ENCODE measurements around the gene UVSSA. TPM values are rescaled to one million over a fixed set of nuclear protein-coding genes. Genes with fewer than 3 reads are reported as not detected.

The UVSSA gene
- total RNA-seq, 6 experiments from 2014 or later = 7.7 to 9.0 (median 8.7) TPM

DNA sequence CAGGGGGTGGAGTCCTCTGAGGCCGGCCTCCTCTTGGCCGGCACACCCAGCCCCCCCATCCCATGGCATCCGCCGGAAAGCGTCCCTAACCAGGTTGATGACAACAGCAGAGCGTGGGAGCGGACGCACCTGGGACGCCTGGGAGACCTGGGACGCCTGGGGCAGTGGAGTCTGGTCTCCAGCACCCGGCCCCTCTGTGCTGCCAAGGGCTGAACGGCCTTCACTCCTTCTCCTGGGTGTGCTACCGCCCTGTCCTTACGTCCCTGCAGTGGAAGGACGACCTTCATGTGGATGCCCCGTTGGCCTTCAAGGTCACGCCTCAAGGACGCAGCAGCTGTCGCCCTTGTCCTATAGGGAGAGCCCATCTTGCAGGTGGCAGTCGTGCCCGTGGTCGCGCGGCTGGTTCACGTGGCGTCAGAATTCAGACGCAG, 32.4 kb downstream of the UVSSA start:
- no peaks in the 10 kb centered on the region for H3K9me3 Mint-ChIP-seq
- no peak overlapping the region for H3K27ac Mint-ChIP-seq
- DNase-seq = no peak
- no peaks in the 10 kb centered on the region for H3K36me3 Mint-ChIP-seq (ENCODE audit: low read depth)
- H3K4me3 Mint-ChIP-seq = no peak overlapping the region
- no peaks in the 10 kb centered on the region; the same call in 1 of the 2 replicates for H3K27me3 Mint-ChIP-seq (ENCODE audit: insufficient read depth)
- H3K4me1 Mint-ChIP-seq (ENCODE audit: low read depth) = no peaks in the 10 kb centered on the region
- TF ChIP-seq, protein P1, sequence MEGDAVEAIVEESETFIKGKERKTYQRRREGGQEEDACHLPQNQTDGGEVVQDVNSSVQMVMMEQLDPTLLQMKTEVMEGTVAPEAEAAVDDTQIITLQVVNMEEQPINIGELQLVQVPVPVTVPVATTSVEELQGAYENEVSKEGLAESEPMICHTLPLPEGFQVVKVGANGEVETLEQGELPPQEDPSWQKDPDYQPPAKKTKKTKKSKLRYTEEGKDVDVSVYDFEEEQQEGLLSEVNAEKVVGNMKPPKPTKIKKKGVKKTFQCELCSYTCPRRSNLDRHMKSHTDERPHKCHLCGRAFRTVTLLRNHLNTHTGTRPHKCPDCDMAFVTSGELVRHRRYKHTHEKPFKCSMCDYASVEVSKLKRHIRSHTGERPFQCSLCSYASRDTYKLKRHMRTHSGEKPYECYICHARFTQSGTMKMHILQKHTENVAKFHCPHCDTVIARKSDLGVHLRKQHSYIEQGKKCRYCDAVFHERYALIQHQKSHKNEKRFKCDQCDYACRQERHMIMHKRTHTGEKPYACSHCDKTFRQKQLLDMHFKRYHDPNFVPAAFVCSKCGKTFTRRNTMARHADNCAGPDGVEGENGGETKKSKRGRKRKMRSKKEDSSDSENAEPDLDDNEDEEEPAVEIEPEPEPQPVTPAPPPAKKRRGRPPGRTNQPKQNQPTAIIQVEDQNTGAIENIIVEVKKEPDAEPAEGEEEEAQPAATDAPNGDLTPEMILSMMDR (IDR thresholded peaks at IDR 0.05) = no peak

DNA sequence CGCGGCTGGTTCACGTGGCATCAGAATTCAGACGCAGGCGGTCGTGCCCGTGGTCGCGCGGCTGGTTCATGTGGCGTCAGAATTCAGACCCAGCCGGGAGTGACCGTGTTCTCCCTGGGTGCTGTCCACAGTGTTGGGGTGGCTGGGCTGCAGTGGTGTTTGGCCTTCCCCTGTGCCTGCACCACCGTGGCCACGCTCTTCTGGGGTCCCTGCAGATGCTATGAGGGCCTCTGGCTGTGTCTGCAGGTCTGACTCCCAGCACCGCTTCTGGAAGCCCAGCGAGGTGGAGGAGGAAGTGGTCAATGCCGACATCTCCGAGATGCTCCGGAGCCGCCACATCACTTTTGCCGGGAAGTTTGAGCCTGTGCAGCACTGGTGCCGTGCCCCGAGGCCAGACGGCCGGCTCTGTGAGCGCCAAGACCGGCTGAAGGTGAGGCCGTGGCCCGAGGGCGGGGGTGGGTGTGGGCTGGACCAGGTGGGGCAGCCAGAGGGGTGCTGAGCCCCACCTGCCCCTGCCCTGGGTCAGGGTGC, 32.9 kb downstream of the UVSSA start:
- Mint-ChIP-seq H3K36me3 (ENCODE audit: low read depth) (no peaks in the 10 kb centered on the region), H3K4me1 (ENCODE audit: low read depth) (no peaks in the 10 kb centered on the region), H3K27me3 (ENCODE audit: insufficient read depth) (no peaks in the 10 kb centered on the region; the same call in 1 of the 2 replicates), H3K4me3 (no peak overlapping the region), H3K27ac (no peak overlapping the region), H3K9me3 (no peaks in the 10 kb centered on the region)
- no peak for DNase-seq
- TF ChIP-seq, protein P1 (IDR thresholded peaks at IDR 0.05) = no peak

DNA sequence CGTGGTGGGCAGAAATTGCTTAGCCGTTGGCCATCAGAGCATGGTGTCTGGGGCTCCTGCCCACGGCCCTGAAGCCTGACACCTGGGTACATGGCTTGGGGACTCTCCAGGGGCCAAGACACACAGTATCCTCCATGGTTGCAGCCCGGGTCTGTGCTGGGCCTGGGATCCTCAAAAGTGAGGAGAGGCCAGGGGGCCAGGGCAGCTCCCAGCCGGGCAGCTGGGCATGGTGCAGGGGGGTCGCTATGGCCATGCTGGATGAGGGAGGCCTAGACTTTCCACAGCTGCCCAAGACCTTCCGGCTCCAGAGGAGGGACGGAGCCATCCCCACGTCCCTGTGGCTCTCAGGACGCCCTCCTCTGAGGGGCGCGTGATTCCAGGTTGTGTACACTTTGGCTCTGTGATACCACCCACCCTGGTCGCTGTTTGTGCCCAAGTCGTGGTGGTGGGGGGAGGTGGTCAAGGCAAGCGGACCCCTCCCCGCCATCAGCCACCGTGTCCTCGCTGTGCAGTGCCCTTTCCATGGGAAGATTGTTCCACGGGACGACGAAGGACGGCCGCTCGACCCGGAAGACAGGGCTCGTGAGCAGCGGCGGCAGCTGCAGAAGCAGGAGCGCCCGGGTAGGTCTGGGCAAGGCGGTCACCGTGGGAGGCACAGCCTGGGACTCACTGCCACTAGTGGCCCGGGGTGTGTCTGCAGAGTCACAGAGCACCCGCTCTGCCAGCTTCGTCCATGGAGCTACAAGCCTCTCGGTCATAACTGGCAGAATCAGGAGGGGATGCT, 33.6 kb downstream of the UVSSA start:
- TF ChIP-seq, protein P1 (IDR thresholded peaks at IDR 0.05) = no peak
- no peak overlapping the region for H3K27ac Mint-ChIP-seq
- no peaks in the 10 kb centered on the region for H3K9me3 Mint-ChIP-seq
- H3K27me3 Mint-ChIP-seq (ENCODE audit: insufficient read depth) = no peaks in the 10 kb centered on the region; the same call in 1 of the 2 replicates
- no peak for DNase-seq
- no peaks in the 10 kb centered on the region for H3K36me3 Mint-ChIP-seq (ENCODE audit: low read depth)
- H3K4me3 Mint-ChIP-seq = no peak overlapping the region
- H3K4me1 Mint-ChIP-seq (ENCODE audit: low read depth) = no peaks in the 10 kb centered on the region

DNA sequence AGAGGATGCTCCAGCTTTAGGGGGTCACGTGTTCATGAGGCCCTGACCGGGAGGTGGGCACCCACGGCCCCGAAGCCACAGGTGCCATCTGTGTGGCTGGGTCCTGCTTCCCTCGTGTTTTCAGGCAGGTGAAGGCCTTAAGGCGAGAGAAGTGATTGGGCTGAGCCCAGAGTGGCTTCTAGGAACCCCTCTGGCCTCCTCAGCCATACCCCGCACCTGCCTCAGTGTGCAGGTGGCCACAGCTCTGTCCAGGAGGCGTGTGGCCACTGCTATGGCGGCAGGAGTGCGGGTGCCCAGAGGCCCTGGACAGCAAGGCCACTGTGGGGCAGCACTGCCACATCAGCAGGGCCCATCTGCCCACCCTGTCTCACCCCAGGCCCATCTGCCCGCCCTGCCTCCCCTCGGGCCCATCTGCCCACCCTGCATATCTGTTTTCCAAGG, 34.2 kb downstream of the UVSSA start:
- no peaks in the 10 kb centered on the region for H3K9me3 Mint-ChIP-seq
- no peaks in the 10 kb centered on the region; the same call in 1 of the 2 replicates for H3K27me3 Mint-ChIP-seq (ENCODE audit: insufficient read depth)
- no peak overlapping the region for H3K27ac Mint-ChIP-seq
- H3K36me3 Mint-ChIP-seq (ENCODE audit: low read depth) = peaks cover 2% of the 10 kb centered on the region; the same call in 1 of the 2 replicates
- TF ChIP-seq, protein P1 (IDR thresholded peaks at IDR 0.05) = no peak
- H3K4me3 Mint-ChIP-seq = no peak overlapping the region
- DNase-seq = no peak
- H3K4me1 Mint-ChIP-seq (ENCODE audit: low read depth) = no peaks in the 10 kb centered on the region

DNA sequence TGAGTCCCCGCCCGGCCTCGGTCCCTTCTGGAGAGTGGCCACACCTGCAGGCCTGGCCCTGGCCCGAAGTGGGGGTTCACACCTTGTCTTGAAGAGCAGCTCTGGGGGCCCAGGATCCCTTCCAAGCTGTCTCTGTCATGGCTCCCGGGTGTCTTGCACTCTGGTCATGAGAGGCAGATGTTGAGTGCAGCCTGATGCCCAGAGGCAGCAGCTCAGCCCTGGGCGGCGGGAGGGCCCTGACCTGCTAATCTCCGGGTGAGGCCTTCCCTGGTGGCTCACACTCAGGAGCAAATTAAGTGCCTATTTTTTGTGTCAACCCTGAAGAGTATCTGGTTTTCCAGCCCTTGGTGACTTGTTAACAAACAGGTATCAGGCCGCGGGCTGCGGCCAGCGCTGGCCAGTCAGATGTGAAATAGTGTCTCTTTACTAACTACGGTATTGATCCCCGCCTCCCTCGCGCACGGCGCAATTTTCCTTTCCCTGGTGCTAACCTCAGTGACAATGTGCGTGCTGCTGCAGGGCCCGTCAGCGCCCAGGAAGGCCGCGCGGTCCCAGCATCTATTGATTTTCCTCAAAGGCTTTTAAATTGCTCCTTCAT, 35.0 kb downstream of the UVSSA start:
- H3K27ac Mint-ChIP-seq = no peak overlapping the region
- H3K4me1 Mint-ChIP-seq (ENCODE audit: low read depth) = no peaks in the 10 kb centered on the region
- H3K4me3 Mint-ChIP-seq = no peak overlapping the region
- no peak for DNase-seq
- H3K27me3 Mint-ChIP-seq (ENCODE audit: insufficient read depth) = no peaks in the 10 kb centered on the region; the same call in 1 of the 2 replicates
- peaks cover 8% of the 10 kb centered on the region; the same call in 1 of the 2 replicates for H3K36me3 Mint-ChIP-seq (ENCODE audit: low read depth)
- TF ChIP-seq, protein P1 (IDR thresholded peaks at IDR 0.05) = no peak
- H3K9me3 Mint-ChIP-seq = no peaks in the 10 kb centered on the region

Measured in HFFc6 (cell line).